Effector memory CD8-positive, alpha-beta T cell (primary cell): ENCODE results near the gene DSCAML1.

Source experiments
- ATAC-seq: fragments of 150-1000 bp; cut with Tn5 transposase; replicated peaks from 2 replicates; pipeline ENCODE4 v1.10.0; 2021; ENCODE audit warnings: mild to moderate bottlenecking, moderate library complexity
- DNase-seq, 3 experiments: peaks; one replicate each; pipeline ENCODE4 v3.0.0; 2021
- H3K27ac Mint-ChIP-seq, 2 donors: one replicate each; pipeline ENCODE4 v1.8.0; 2022; ENCODE audit warnings: mild to moderate bottlenecking in 2 of 2, mixed read lengths in 2 of 2, moderate library complexity in 2 of 2
- H3K27me3 Mint-ChIP-seq, 2 donors: one replicate each; pipeline ENCODE4 v1.8.0; 2022; ENCODE audit warnings: mixed read lengths in 2 of 2
- H3K36me3 Mint-ChIP-seq: one replicate; pipeline ENCODE4 v1.8.0; 2022; ENCODE audit warnings: mild to moderate bottlenecking, moderate library complexity, mixed read lengths; ENCODE audit not compliant: insufficient read depth
- H3K4me1 Mint-ChIP-seq, 2 donors: one replicate each; pipeline ENCODE4 v1.8.0; 2022; ENCODE audit warnings: low read depth in 2 of 2, mixed read lengths in 2 of 2
- H3K4me3 Mint-ChIP-seq, 2 donors: one replicate each; pipeline ENCODE4 v1.8.0; 2022; ENCODE audit warnings: mild to moderate bottlenecking in 2 of 2, mixed read lengths in 2 of 2, moderate library complexity in 2 of 2
- H3K9me3 Mint-ChIP-seq, 2 donors: one replicate each; pipeline ENCODE4 v1.8.0; 2022; ENCODE audit warnings: mixed read lengths in 2 of 2

DSCAML1 gene

GRCh38 chr11:117546431-117547194 lies 250.4 kb downstream of the DSCAML1 start:
- no peak for DNase-seq
- Mint-ChIP-seq H3K9me3 (no peaks in the 10 kb centered on the region), H3K36me3 (no peaks in the 10 kb centered on the region), H3K4me1 (no peaks in the 10 kb centered on the region), H3K27ac (no peak overlapping the region), H3K27me3 (peaks cover 34 to 95% of the 10 kb centered on the region in 2 donors), H3K4me3 (no peak overlapping the region)
- ATAC-seq, result no peak

DNA sequence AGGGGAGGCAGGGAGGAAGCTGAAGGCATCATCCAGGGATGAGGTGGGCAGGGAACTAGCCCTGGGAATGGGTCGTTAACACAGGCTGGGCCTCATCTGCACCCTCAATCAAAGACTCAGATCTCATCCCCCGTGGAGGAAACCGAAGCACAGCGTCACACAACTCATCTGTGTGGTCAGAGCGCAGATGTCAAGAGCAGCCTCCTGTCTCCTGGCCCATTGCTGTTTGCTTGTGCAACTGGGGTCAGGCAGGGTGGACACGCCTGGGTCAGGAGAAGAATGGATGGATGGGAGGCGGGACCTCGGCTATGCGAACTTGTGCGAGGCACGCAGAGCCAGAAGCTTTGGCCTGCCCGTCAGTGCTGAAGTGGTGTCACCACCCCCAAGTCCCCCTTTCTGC lies 251.3 kb downstream of the DSCAML1 start:
- Mint-ChIP-seq H3K27ac (no peak overlapping the region), H3K27me3 (peaks cover 25 to 90% of the 10 kb centered on the region in 2 donors), H3K9me3 (no peaks in the 10 kb centered on the region), H3K4me1 (no peaks in the 10 kb centered on the region), H3K4me3 (no peak overlapping the region), H3K36me3 (no peaks in the 10 kb centered on the region)
- ATAC-seq (no peak), DNase-seq (no peak)

GRCh38 chr11:117544130-117544800 lies 252.8 kb downstream of the DSCAML1 start:
- H3K4me3 Mint-ChIP-seq, result no peak overlapping the region
- DNase-seq, result no peak
- no peak for ATAC-seq
- H3K4me1 Mint-ChIP-seq, result no peaks in the 10 kb centered on the region
- H3K36me3 Mint-ChIP-seq, result no peaks in the 10 kb centered on the region
- H3K9me3 Mint-ChIP-seq, result no peaks in the 10 kb centered on the region
- H3K27ac Mint-ChIP-seq, result no peak overlapping the region
- H3K27me3 Mint-ChIP-seq, result peaks cover 13 to 75% of the 10 kb centered on the region in 2 donors

GRCh38 chr11:117541211-117541610 lies 255.8 kb downstream of the DSCAML1 start:
- ATAC-seq, result no peak
- Mint-ChIP-seq H3K9me3 (no peaks in the 10 kb centered on the region), H3K36me3 (no peaks in the 10 kb centered on the region), H3K27ac (no peak overlapping the region), H3K4me1 (no peaks in the 10 kb centered on the region), H3K27me3 (peaks cover 39 to 75% of the 10 kb centered on the region in 2 donors), H3K4me3 (no peak overlapping the region)
- DNase-seq, result no peak

GRCh38 chr11:117538263-117539135 lies 258.5 kb downstream of the DSCAML1 start:
- Mint-ChIP-seq H3K4me3 (no peak overlapping the region), H3K9me3 (no peaks in the 10 kb centered on the region), H3K27ac (no peak overlapping the region), H3K27me3 (peaks cover 43 to 65% of the 10 kb centered on the region in 2 donors), H3K36me3 (no peaks in the 10 kb centered on the region), H3K4me1 (no peaks in the 10 kb centered on the region)
- DNase-seq (no peak), ATAC-seq (no peak)

DNA sequence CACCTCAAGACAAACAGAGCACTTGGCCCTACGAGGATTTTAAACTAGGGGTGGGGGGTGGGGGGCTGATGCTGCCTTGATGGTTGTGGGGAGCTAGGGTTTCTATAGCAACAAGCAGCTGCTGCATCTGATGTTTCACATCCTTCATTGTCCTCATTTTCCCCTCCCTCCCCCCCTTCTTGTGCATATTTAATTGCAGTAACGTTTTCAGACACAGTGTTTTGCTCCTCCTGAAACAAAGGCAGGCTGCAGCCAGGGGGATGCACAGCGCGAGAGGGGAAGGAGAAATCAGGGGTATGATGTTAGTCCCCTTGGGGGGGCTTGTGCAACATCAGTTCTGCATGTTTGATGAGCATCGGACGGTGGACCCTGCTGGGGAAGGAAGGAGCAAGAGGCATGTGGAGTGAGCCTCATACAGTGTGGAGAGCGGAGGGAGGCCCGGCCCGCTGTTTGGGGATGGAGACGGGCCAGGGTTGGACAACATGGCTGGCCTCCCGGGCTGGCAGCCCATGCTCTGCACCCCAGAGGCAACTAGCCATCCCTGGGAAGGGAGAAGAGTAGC lies 261.1 kb downstream of the DSCAML1 start:
- H3K4me3 Mint-ChIP-seq, result no peak overlapping the region

DNA sequence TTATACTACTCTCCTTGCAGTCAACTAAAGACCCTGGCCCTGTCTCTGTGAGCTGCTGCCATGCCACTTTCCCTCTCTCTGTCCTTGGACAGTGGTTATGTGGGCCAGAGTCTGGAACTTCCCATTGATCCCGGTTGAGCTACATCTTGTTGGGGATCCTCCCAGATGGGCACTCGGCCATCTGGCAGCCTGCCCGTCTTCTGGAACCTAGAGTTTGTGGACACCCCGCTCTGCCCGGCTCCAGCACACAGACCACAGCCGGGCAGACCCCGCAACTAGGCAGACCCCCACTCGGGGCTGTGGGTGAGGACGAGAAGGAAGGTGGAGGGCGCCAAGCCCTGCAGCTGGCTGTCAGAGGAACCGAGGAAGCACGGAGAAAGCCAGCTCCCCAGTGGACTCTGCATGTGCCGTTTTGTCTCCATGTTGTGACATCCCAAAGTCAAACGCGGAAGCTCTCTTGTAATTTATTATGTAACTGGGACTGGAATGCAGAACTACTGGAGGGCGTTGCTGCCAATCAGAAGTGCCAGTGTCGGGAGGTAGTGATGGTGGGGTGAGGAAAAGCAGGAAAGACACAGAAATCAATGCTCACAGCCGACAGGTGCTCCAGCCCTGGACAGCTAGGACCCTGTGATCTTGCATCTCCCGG lies 261.7 kb downstream of the DSCAML1 start:
- ATAC-seq, result no peak

More for the DNA sequence above, 261.1 kb downstream of the DSCAML1 start:
- Mint-ChIP-seq H3K27ac (no peak overlapping the region), H3K36me3 (no peaks in the 10 kb centered on the region), H3K4me1 (no peaks in the 10 kb centered on the region), H3K27me3 (peaks cover 52 to 64% of the 10 kb centered on the region in 2 donors), H3K9me3 (no peaks in the 10 kb centered on the region)
- ATAC-seq, result no peak
- no peak for DNase-seq

DNA sequence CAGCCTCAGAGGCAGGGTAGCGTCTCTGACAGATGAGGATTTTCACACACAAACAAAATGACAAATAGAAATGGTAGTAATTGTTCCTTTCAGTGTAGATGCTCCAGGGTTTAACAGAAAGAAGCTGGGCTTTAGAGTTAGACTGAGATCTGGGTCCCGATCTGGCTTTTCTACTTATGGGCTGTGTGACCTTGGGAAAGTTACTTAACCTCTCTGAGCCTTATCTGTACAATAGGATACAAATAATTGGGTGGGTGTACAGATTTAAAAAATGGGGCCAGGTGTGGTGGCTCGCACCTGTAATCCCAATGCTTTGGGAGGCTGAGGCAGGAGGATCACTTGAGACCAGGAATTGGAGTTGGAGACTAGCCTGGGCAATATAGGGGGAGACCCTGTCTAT lies 264.4 kb downstream of the DSCAML1 start:
- DNase-seq (no peak), ATAC-seq (no peak)
- no peak overlapping the region for H3K27ac Mint-ChIP-seq
- peaks cover 56 to 79% of the 10 kb centered on the region in 2 donors for H3K27me3 Mint-ChIP-seq
- H3K4me3 Mint-ChIP-seq, result no peak overlapping the region
- no peaks in the 10 kb centered on the region for H3K9me3 Mint-ChIP-seq
- H3K4me1 Mint-ChIP-seq, result peaks cover 0 to 4% of the 10 kb centered on the region in 2 donors
- H3K36me3 Mint-ChIP-seq, result no peaks in the 10 kb centered on the region

More for the DNA sequence above, 261.7 kb downstream of the DSCAML1 start:
- H3K4me1 Mint-ChIP-seq, result no peaks in the 10 kb centered on the region
- no peak for DNase-seq
- no peaks in the 10 kb centered on the region for H3K36me3 Mint-ChIP-seq
- no peak overlapping the region for H3K27ac Mint-ChIP-seq
- peaks cover 58 to 70% of the 10 kb centered on the region in 2 donors for H3K27me3 Mint-ChIP-seq
- no peaks in the 10 kb centered on the region for H3K9me3 Mint-ChIP-seq
- no peak overlapping the region for H3K4me3 Mint-ChIP-seq

DNA sequence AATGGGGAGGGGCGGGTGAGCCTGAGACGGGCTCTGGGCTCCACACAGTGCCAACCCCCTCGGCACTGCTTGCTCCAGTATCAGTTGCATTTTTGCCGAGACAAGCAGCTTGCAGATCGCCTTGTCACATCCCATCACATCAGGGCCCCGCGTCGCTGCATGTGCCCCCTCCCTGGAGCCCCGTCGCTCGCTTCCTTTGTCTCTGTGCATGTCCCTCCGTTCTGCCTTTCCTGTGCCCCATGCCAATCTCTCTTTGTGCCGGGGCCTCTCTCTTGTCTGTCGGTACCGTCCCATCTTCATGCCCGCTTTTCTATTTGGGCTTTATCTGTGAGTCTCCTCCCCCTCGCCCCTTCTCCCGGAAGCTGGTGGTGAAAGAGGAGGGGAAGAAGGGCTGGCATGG lies 267.2 kb downstream of the DSCAML1 start:
- H3K4me3 Mint-ChIP-seq, result peak overlapping the region in 1 of 2 donors; percentile 14
- no peaks in the 10 kb centered on the region for H3K9me3 Mint-ChIP-seq

GRCh38 chr11:117528097-117528721 lies 268.8 kb downstream of the DSCAML1 start:
- no peak for ATAC-seq
- Mint-ChIP-seq H3K27ac (no peak overlapping the region), H3K27me3 (peaks cover 43 to 66% of the 10 kb centered on the region in 2 donors), H3K4me1 (peaks cover 0 to 4% of the 10 kb centered on the region in 2 donors), H3K9me3 (no peaks in the 10 kb centered on the region), H3K36me3 (no peaks in the 10 kb centered on the region), H3K4me3 (no peak overlapping the region)
- DNase-seq, result no peak

More for the DNA sequence above, 267.2 kb downstream of the DSCAML1 start:
- H3K36me3 Mint-ChIP-seq, result no peaks in the 10 kb centered on the region
- ATAC-seq, result no peak
- no peak for DNase-seq
- peaks cover 0 to 4% of the 10 kb centered on the region in 2 donors for H3K4me1 Mint-ChIP-seq
- peaks cover 45 to 69% of the 10 kb centered on the region in 2 donors for H3K27me3 Mint-ChIP-seq
- peak overlapping the region in 1 of 2 donors; percentile 58 for H3K27ac Mint-ChIP-seq

DNA sequence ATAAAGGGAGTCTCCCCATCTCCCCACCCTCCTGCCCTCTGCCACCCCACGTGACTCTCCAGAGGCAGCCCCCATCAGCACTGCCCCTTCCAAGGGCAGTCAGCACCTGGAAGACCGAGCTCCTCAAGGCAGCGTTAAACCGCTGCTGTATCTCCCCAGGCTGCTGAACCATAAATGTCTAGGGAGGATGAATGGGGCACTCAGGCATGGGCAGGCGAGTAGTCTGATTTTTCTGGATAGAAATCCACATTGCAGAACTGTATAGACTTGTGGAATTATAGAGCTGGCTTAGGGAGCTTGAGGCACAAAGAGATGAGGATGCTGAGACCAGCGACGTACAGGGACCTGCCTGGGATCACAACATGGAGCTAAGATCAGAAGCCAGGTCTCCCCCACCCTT lies 269.7 kb downstream of the DSCAML1 start:
- Mint-ChIP-seq H3K4me3 (no peak overlapping the region), H3K36me3 (no peaks in the 10 kb centered on the region), H3K9me3 (no peaks in the 10 kb centered on the region), H3K27me3 (peaks cover 39 to 60% of the 10 kb centered on the region in 2 donors), H3K4me1 (peaks cover 0 to 4% of the 10 kb centered on the region in 2 donors), H3K27ac (no peak overlapping the region)
- ATAC-seq, result no peak
- no peak for DNase-seq

- Mint-ChIP-seq H3K4me3 (no peak overlapping the region), H3K9me3 (no peaks in the 10 kb centered on the region), H3K36me3 (no peaks in the 10 kb centered on the region), H3K27ac (no peak overlapping the region), H3K27me3 (peaks cover 35 to 47% of the 10 kb centered on the region in 2 donors), H3K4me1 (peaks cover 0 to 4% of the 10 kb centered on the region in 2 donors)
- DNase-seq (no peak), ATAC-seq (no peak)
Observed at GRCh38 chr11:117525866-117526542, 271.0 kb downstream of the DSCAML1 start.
